Measurements from ENCODE around the gene APOA1.

The APOA1 gene

DNA sequence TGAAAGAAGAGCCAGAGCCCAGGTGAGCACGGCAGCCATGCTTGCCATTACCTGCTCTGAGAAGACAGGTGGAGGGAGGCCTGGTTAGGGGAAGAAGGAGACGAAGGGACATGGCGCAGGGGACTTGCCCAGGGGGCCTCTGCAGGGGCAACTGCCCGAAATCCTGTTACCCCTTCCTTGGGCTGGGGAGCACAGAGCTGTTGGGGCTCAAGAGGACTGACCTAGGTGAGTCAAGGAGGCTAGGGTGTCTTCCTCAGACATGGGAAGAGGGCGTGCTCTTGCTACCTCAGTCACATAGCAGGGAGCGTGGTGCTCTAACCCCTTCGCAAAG lies 45.6 kb downstream of the APOA1 start, which contains the start of gene APOA5:
APOA5 (minus strand) TSS at position 67 of the 331 bp plus-strand sequence; CDS start at position 48, 19 bp downstream.
- DNase-seq (ENCODE audit: insufficient read length, low spot score), result no peak
- no peak for FAIRE-seq

DNA sequence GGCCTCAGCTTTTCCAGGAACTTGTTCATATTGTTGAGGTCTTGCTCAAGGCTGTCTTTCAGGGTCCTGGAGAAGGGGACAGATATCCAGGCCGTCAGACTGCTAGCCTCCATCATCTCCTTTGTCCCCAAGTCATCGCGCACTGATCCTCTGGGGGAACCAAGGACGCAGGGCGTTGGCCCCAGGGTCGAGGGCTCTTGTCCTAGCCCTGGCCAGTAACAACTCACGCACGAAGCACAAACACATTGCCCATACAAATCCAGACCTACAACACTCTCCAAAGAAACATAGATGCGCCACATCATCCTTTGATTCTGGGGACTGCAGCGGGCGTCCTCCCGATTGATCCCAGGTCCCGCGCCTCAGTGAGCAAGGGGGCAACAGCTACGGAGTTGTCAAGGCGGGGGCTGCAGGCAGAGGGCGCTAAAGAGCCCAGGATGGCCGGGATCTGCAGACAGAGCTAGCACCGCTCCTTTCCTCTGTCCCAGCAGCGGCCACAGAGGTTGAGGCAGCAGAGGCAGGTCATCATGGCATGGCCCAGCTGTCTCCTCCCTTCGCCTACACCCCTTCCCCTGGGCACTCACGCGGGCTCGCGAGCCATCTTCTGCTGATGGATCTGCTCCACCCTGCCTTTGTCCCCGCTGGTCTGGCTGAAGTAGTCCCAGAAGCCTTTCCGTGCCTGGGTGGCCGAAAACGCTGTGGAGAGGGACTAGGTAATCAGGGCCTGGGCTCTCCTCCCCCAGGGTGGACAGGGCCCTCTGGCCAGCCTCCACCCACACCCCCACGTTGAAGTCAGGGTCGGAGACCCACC lies 46.2 kb downstream of the APOA1 start:
- DNase-seq (ENCODE audit: insufficient read length, low spot score), result peak; percentile 70

DNA sequence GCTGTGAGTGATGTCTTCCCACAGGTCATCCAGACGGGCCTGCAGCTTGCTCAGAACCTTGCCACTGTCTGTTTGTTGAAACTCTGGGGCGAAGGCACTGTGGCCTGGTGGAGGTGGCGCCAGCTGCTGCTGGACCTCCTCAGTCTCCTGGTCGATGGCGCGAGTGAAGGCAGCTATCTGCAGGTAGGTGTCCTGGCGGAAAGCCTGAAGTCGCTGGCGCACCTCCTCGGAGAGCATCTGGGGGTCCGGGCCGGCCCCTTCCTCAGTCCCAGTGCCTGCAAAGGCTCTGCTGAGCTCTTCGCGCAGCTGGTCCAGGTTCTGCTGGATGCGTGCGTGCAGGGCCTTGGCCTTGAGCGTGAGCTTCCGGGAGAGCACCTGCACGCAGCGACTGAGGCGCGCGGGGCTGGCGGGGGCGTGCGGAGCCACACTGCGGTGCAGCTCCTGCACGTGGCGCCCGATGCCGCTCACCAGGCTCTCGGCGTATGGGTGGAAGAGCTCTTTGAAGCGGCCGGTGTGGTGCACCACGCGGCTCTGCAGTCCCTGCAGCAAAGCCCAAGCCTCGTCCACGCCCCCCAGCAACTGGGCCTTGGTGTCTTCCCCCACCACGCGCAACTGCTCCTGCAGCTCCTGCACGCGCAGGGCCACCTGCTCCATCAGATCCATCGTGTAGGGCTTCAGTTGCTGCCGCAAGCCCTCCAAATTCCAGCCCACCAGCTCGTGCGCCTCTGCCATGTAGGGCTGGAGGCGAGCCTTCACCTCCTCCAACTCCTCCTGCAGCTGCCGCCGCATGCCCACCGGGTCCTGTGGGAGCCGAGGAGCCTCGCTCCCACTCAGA lies 47.0 kb downstream of the APOA1 start:
- DNase-seq (ENCODE audit: insufficient read length, low spot score), result no peak
- no peak for FAIRE-seq

More for the DNA sequence above, 46.2 kb downstream of the APOA1 start:
- peak; percentile 23 for FAIRE-seq

DNA sequence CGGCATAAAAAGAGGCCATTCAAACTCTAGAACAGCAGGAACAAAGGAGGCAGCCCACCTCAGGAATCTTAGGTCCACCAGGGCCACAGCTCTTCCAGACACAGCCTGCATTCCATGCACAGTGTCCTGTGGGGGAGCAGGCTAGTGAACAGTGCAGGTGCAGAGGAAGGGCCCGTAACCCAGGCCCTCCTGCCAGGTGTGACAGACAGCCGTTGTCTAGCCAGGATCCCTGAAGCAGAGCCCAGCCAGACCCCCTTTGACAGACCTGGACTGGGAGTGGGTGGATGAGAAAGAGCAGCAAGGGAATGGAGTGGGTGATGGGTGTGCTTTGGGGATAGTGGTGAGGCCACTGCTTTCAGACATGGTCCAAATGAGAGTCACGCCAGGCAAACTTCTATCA lies 48.4 kb downstream of the APOA1 start:
- DNase-seq (ENCODE audit: insufficient read length, low spot score), result no peak

DNA sequence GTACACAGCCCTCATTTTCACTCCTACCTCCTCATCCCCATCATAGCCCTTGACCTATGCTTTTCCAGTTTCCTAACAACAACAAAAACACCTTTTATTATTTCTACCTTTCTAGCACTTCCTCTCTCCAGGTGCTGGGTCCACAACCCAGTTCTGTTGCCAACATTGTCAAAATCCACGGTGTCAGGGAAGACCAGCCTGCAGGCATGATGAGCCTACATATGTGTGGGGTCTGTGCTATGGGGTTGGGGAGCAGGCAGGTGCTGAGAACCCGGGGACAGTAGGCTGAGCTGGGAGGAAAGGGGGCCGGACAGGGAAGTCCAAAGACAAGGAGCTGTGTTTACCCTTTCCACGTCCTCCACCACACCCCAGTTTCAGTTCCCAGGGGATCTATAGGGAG lies 48.9 kb downstream of the APOA1 start:
- FAIRE-seq (no peak), DNase-seq (ENCODE audit: insufficient read length, low spot score) (no peak)

More for the DNA sequence above, 48.4 kb downstream of the APOA1 start:
- FAIRE-seq, result no peak

DNA sequence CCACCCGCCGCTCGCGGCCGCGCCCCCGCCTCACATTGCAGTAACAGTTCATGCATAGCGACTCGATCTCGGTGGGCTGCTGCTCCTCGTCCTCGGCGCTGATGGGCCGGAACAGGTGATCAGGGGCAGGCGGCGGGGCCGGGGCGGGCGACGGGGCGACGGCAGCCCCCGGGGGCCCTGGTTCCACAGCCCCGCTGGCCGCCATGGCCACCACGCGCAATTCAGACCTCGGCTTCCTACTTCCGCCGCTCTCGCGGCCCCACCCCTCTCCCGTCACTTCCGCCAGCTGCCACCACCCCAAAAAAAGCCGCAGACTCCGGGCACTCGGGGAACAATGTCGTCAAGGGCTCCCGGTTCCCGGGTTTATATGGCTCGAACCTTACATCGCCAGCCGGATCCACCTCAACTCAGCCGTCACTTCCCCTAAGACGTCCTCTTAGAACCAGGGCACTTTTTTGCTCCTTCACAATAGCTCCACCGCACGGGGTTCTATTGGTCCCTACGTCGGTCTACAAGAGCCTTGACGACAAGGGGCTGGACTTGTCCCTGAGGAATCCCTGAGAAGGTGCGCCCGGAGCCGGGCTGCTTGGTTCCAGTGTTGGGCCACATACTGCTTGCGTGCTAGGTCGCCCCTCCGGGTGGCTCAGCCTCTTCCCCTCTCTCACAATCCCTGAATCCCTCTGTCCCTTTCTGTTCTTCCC lies 49.5 kb downstream of the APOA1 start, which contains the start of gene ZPR1:
ZPR1 (minus strand) TSS at position 238 of the 701 bp plus-strand sequence; CDS start at position 205, 33 bp downstream.
- DNase-seq (ENCODE audit: insufficient read length, low spot score) (peak; percentile 85), FAIRE-seq (peak; percentile 64)

DNA sequence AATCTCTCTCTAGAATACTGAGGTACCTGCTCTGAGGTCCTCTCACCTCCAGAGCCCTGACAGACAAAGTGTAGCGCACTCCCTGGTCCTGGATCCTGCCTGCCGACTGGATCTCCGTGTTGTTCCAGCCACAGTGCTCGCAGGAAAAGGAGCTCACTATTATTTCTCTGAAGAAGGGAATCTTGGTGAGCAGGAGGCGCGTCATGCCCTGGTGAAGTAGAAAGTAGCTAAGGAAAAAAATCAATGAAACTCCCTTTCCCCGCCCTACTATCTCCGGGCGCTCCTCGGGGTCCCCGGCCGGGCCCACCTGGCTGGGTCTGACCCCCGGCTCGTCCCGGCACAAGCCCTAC lies 50.0 kb downstream of the APOA1 start:
- DNase-seq (ENCODE audit: insufficient read length, low spot score), result no peak
- FAIRE-seq, result peak; percentile 33

DNA sequence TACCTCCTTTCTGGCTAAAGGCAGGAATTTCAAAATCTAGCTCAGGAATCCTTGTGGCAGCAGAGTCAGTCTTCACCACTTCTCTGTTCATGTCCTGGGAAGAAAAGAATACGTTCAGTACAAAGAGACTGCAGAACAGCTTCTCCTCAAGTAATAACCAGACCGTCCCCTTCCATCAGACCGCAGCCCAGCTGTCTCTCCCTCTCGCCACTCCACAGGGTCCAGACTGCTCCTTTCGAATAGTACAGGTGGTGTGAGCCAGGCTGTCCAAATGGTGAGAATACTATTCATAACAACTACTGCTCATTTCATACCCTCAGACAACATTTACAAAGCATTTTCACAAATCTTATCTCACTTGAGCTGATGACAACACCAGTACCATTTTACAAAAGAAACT lies 50.5 kb downstream of the APOA1 start:
- no peak for FAIRE-seq
- DNase-seq (ENCODE audit: insufficient read length, low spot score), result no peak

DNA sequence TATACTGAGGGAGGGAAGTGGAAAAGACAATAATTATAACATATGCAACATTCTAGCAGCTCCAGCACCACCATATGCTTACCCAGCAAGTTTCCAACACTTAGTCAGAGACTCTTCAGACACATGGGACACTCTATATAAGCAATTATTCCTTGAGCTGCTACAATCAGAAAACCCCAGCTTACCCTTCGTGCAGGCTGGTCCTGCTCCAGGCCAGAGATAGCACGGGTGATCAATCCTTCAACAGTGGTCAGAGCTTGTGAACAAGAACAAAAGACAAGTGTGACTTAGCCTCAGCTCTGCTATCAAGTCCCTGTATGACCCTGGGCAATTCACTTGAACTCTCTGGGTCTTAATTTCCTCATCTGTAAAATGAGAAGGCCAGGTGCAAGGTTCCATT lies 51.1 kb downstream of the APOA1 start:
- no peak for DNase-seq (ENCODE audit: insufficient read length, low spot score)
- no peak for FAIRE-seq
